Smooth muscle cell (in vitro differentiated cells): ENCODE data around the gene PRKN. TPM values are rescaled to one million over a fixed set of nuclear protein-coding genes. Genes with fewer than 3 reads are reported as not detected.

Experiments
- DNase-seq: peaks from one replicate; lab custom pipeline; 2025; ENCODE audit not compliant: unreplicated experiment; lab: John Stamatoyannopoulos, UW
- H2AFZ ChIP-seq: fragments of 200-600 bp; sonication (generic); 2 replicates; pipeline ENCODE4 v1.6.0; 2016; ENCODE audit warnings: antibody characterized with exemption, low read depth, mild to moderate bottlenecking
- H3F3A ChIP-seq: fragments of 200-600 bp; sonication (generic); 2 replicates; pipeline ENCODE4 v1.6.0; 2017; ENCODE audit warnings: antibody characterized with exemption, low read depth
- H3K27ac ChIP-seq: fragments of 200-600 bp; sonication (generic); 2 replicates; pipeline ENCODE4 v1.5.1; 2016; ENCODE audit warnings: low read depth, mild to moderate bottlenecking
- H3K27me3 ChIP-seq: fragments of 200-600 bp; sonication (generic); 2 replicates; pipeline ENCODE4 v1.6.1; 2016; ENCODE audit warnings: low read depth, mild to moderate bottlenecking
- H3K36me3 ChIP-seq: fragments of 200-600 bp; sonication (generic); 2 replicates; pipeline ENCODE4 v1.5.1; 2016; ENCODE audit warnings: low read depth
- H3K4me1 ChIP-seq: fragments of 200-600 bp; sonication (generic); 2 replicates; pipeline ENCODE4 v1.5.1; 2016; ENCODE audit warnings: low read depth
- H3K4me2 ChIP-seq: fragments of 200-600 bp; sonication (generic); 2 replicates; pipeline ENCODE4 v1.6.0; 2016; ENCODE audit warnings: mild to moderate bottlenecking
- H3K4me3 ChIP-seq: fragments of 200-600 bp; sonication (generic); 2 replicates; pipeline ENCODE4 v1.5.1; 2016; ENCODE audit warnings: mild to moderate bottlenecking
- H3K79me2 ChIP-seq: fragments of 200-600 bp; sonication (generic); 2 replicates; pipeline ENCODE4 v1.6.0; 2016; ENCODE audit warnings: low read depth, mild to moderate bottlenecking
- H3K9ac ChIP-seq: fragments of 200-600 bp; sonication (generic); 2 replicates; pipeline ENCODE4 v1.6.0; 2016; ENCODE audit warnings: low read depth
- H3K9me3 ChIP-seq: fragments of 200-600 bp; sonication (generic); replicated peaks from 2 replicates; pipeline ENCODE4 v1.5.1; 2016; ENCODE audit warnings: low read depth
- H4K20me1 ChIP-seq: fragments of 200-600 bp; sonication (generic); 2 replicates; pipeline ENCODE4 v1.6.0; 2016; ENCODE audit warnings: low read depth
- CTCF ChIP-seq: fragments of 200-600 bp; sonication (generic); IDR thresholded peaks from 2 replicates; pipeline ENCODE4 v1.5.1; 2017; ENCODE audit warnings: borderline replicate concordance, mild to moderate bottlenecking, antibody characterized with exemption; ENCODE audit not compliant: insufficient read depth, poor library complexity, severe bottlenecking
- WGBS: methylation state at CpG from one replicate; pipeline ENCODE4 v1.1.7; 2016; ENCODE audit warnings: low lambda C conversion rate; 5-methylcytosine and 5-hydroxymethylcytosine counted together
- polyA plus RNA-seq: library from polyadenylated mRNA; unstranded; fragments of >200 nt; fragmentation: Nextera tagmentation; extraction: Ambion mirVana; gene quantifications from 2 replicates; pipeline ENCODE4 v1.2.1, GENCODE V29; 2016
- total RNA-seq: library from RNA; depleted of rRNA; stranded (reverse); fragments of >200 nt; gene quantifications from 2 replicates; pipeline ENCODE4 v1.2.3, GENCODE V29; 2014

The PRKN gene
- total and polyA plus RNA-seq, 2 experiments from 2014 or later = 0.81 to 5.1 TPM

- H3K9me3 ChIP-seq = no peaks in the 10 kb centered on the region
- WGBS = 91% methylated on average over 2 of the region's 2 CpGs
Measured at GRCh38 chr6:162710936-162711335, 16.6 kb downstream of the PRKN start.

GRCh38 chr6:162710419-162710818 is 17.1 kb downstream of the PRKN start:
- H3K4me3 ChIP-seq = no peak overlapping the region
- H2AFZ ChIP-seq = no peak overlapping the region
- no peaks in the 10 kb centered on the region for H3K9me3 ChIP-seq
- H3K4me1 ChIP-seq = peaks cover 12% of the 10 kb centered on the region
- no peak overlapping the region for H3K4me2 ChIP-seq
- no peak for DNase-seq
- no peaks in the 10 kb centered on the region for H4K20me1 ChIP-seq
- no peaks in the 10 kb centered on the region for H3F3A ChIP-seq
- 96% methylated on average over 1 of the region's 1 CpG for WGBS
- no peak for TF ChIP-seq CTCF
- H3K79me2 ChIP-seq = no peaks in the 10 kb centered on the region
- H3K36me3 ChIP-seq = no peaks in the 10 kb centered on the region
- H3K27ac ChIP-seq = no peak overlapping the region
- H3K27me3 ChIP-seq = no peaks in the 10 kb centered on the region
- no peak overlapping the region for H3K9ac ChIP-seq

More at GRCh38 chr6:162710936-162711335, 16.6 kb downstream of the PRKN start:
- DNase-seq = no peak
- Histone ChIP-seq H3K79me2 (no peaks in the 10 kb centered on the region), H2AFZ (no peak overlapping the region), H3K4me1 (peaks cover 7% of the 10 kb centered on the region), H3K27me3 (no peaks in the 10 kb centered on the region), H3F3A (no peaks in the 10 kb centered on the region), H3K36me3 (no peaks in the 10 kb centered on the region), H3K9ac (no peak overlapping the region), H4K20me1 (no peaks in the 10 kb centered on the region), H3K4me2 (no peak overlapping the region), H3K4me3 (no peak overlapping the region), H3K27ac (no peak overlapping the region)
- TF ChIP-seq CTCF = no peak

GRCh38 chr6:162709431-162709830 is 18.1 kb downstream of the PRKN start:
- DNase-seq = no peak
- Histone ChIP-seq H4K20me1 (no peaks in the 10 kb centered on the region), H2AFZ (no peak overlapping the region), H3K4me1 (peaks cover 13% of the 10 kb centered on the region), H3K9me3 (no peaks in the 10 kb centered on the region), H3F3A (no peaks in the 10 kb centered on the region), H3K79me2 (no peaks in the 10 kb centered on the region), H3K36me3 (no peaks in the 10 kb centered on the region), H3K4me3 (no peak overlapping the region), H3K27ac (no peak overlapping the region), H3K27me3 (no peaks in the 10 kb centered on the region), H3K4me2 (no peak overlapping the region), H3K9ac (no peak overlapping the region)
- no peak for TF ChIP-seq CTCF
- WGBS = 91% methylated on average over 4 of the region's 4 CpGs

GRCh38 chr6:162708971-162709370 is 18.6 kb downstream of the PRKN start:
- Histone ChIP-seq H3K79me2 (no peaks in the 10 kb centered on the region), H2AFZ (no peak overlapping the region), H3F3A (no peaks in the 10 kb centered on the region), H3K27me3 (no peaks in the 10 kb centered on the region), H3K4me1 (peaks cover 13% of the 10 kb centered on the region), H3K4me3 (no peak overlapping the region), H4K20me1 (no peaks in the 10 kb centered on the region), H3K36me3 (no peaks in the 10 kb centered on the region), H3K9ac (no peak overlapping the region), H3K4me2 (no peak overlapping the region), H3K27ac (no peak overlapping the region), H3K9me3 (no peaks in the 10 kb centered on the region)
- WGBS = 92% methylated on average over 6 of the region's 6 CpGs
- no peak for DNase-seq
- TF ChIP-seq CTCF = no peak
